Stomach smooth muscle (tissue), 2 donors: Measurements from ENCODE around the gene MEMO1.
"Not testable (repeated sequence)": the region's sequence is repeated elsewhere in the genome, so short reads cannot be mapped to it uniquely, and the experiment has no call there.

Source experiments
- H3K27ac ChIP-seq: one replicate; pipeline ENCODE4 v1.7.0; 2013; ENCODE audit warnings: mild to moderate bottlenecking, low read length, inconsistent platforms
- H3K27me3 ChIP-seq, 2 donors: one replicate each; pipeline ENCODE4 v1.7.0; 2013; ENCODE audit warnings: low read length in 2 of 2; ENCODE audit not compliant: insufficient read depth in 2 of 2, control insufficient read depth in 1 of 2
- H3K36me3 ChIP-seq, 2 donors: one replicate each; pipeline ENCODE4 v1.7.0; 2013; ENCODE audit warnings: low read length in 2 of 2; ENCODE audit not compliant: control insufficient read depth in 2 of 2, insufficient read depth in 2 of 2
- H3K4me1 ChIP-seq: one replicate; pipeline ENCODE4 v1.7.0; 2013; ENCODE audit warnings: low read length; ENCODE audit not compliant: control insufficient read depth, insufficient read depth
- H3K4me3 ChIP-seq, 2 donors: one replicate each; pipeline ENCODE4 v1.7.0; 2013; ENCODE audit warnings: low read length in 2 of 2
- H3K9ac ChIP-seq, 2 donors: one replicate each; pipeline ENCODE4 v1.7.0; 2013; ENCODE audit warnings: low read length in 2 of 2, mild to moderate bottlenecking in 1 of 2
- H3K9me3 ChIP-seq, 2 donors: one replicate each; pipeline ENCODE4 v1.7.0; 2013; ENCODE audit warnings: low read length in 2 of 2; ENCODE audit not compliant: control insufficient read depth in 2 of 2
- donor health status: healthy.
- donor health status: Pancreatic carcinoma.

MEMO1 gene

DNA sequence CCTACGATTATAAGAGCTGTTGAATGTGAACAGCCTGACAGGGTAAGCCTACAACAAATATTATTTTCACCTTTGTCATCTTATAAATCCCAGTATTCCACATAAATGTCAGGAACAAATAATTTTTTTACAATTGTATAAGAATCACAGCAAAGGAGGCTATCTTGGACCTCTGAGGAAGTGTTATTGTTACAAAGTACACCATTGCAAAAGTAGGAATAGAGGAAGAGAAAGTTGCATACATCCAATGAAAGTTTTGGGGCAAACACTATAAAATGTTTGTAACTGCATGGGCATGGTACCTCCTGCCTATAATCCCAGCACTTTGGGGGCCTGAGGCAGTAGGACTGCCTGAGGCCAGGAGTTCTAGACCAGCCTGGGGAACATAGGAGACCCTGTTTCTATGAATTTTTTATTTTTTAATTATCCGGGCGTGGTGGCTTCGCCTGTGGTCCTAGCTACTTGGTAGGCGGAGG is 715 bp upstream of the MEMO1 start:
- Histone ChIP-seq H3K4me1 (peaks cover 10% of the 10 kb centered on the region), H3K9me3 (no peaks in the 10 kb centered on the region), H3K4me3 (peak overlapping the region; percentile 81 to 91), H3K27me3 (no peaks in the 10 kb centered on the region), H3K9ac (peak overlapping the region; percentile 74 to 81), H3K27ac (peak overlapping the region; percentile 81), H3K36me3 (no peaks in the 10 kb centered on the region)

DNA sequence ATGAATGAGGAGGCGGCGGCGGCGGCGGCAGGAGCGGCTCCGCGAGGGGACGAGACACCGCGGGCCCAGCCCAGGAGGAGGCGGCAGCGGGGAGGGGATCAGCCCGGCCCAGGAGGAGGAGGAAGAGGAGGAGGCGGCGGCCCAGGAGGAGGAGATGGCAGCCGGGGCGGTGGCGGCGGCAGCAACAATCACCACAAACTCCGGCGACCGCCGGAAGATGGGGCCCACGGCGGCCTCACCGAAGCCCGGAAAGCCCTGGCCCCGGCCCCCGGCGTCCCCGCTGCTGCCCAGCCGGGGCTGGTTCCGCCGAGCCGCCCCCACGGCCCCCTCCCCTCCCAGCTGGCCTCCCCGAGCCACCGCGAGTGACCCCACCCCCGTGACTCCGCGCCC is 533 bp downstream of the MEMO1 start:
- H3K36me3 ChIP-seq, H3K9ac ChIP-seq, H3K9me3 ChIP-seq, H3K27me3 ChIP-seq, H3K27ac ChIP-seq: not testable (repeated sequence)
- Histone ChIP-seq H3K4me3 (peak overlapping the region in 1 of 2 donors; percentile 49), H3K4me1 (peaks cover 10% of the 10 kb centered on the region)

DNA sequence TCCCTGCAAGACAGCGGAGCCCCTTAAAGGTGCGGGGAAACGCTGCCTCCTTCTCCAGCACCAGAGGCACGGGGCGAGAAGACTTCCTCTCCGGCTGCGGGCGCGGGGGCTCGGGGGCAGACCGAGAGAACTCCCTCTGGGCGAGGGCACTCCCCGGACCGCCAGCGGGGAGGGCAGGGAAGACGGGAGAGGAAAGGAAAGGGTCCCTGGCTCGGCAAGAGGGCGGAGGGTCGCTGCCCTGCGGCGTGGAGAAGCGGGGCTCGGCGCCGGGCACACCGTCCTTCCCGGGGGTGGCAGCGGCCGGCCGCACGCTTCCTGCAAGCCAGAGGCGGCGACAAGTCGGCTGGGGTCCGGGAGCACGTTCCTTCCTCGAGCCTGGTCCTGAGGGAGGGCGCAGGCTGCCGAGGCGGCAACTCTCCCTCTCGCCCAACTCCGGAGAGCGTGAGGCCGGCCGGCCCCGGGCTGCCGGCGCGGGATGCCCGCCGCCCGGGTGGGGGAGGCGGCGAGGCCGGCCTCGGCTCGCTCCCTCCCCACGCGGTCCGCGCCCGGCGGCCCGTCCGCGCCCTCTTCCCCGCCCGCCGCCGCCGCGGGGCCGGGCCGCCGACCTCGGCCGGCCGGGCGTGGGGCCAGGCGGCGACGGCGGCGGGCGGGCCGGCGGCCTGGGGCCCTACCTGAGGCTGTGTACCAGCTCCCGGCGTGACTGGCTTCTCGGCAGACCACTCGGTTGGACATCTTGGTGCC is 1.1 kb downstream of the MEMO1 start:
- Histone ChIP-seq H3K27me3 (no peaks in the 10 kb centered on the region), H3K9ac (peak overlapping the region; percentile 66 to 69), H3K9me3 (no peaks in the 10 kb centered on the region), H3K27ac (peak overlapping the region; percentile 74), H3K4me1 (peaks cover 10% of the 10 kb centered on the region), H3K4me3 (peak overlapping the region; percentile 79 to 84), H3K36me3 (no peaks in the 10 kb centered on the region)

DNA sequence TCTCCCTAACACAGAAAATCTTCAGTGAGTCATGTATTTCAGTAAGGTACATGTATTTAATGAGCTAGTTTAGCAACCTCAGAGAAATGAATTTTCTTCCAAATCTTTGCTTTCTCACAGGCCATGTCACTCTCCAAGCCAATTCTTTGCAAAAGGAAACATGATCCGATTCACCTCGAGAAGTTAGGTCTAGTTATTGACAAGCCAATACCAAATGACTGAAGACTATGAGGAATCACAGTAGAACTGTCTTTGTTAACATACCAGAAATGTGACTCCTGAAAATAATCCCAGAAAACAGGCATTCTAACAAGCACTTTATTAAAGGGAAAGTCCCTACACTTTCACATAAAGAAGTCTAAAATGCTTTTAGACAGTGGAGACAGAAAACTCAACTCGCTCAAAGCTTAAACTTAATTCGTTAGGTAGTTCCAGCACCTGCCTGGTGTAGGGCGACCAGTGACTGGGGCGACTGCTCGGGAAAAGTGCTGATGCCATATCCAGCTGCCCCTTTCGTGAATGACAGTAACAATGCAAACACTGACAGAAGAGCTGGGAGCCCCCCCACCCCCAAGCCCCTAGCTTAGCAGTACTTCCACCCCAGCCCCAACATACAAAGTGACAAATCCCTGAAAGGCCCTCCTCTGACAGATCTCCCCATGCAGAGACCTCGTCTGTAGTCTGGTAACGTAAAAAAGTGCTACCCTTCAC is 1.8 kb downstream of the MEMO1 start:
- Histone ChIP-seq H3K4me1 (peaks cover 10% of the 10 kb centered on the region), H3K36me3 (no peaks in the 10 kb centered on the region)

DNA sequence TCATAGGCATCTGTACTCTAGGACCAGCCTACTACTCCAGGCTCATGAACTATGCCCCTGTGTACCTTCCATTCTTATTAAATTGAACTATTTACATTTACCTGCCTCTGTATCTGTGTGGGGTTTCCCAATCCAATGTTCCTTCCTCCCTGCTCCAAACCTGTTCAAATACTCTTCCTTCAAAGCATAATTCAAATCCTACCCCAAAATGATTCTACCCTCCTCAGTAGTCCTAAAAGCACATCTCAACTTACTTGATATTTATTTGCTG is 3.8 kb downstream of the MEMO1 start:
- H3K27ac ChIP-seq: no peak overlapping the region
- no peak overlapping the region for H3K9ac ChIP-seq
- peaks cover 10% of the 10 kb centered on the region for H3K4me1 ChIP-seq
- H3K9me3 ChIP-seq: no peaks in the 10 kb centered on the region
- H3K36me3 ChIP-seq: no peaks in the 10 kb centered on the region
- no peaks in the 10 kb centered on the region for H3K27me3 ChIP-seq
- H3K4me3 ChIP-seq: no peak overlapping the region

More for the DNA sequence above, 1.8 kb downstream of the MEMO1 start:
- Histone ChIP-seq H3K9ac (peak overlapping the region; percentile 66 to 69), H3K27me3 (no peaks in the 10 kb centered on the region), H3K9me3 (no peaks in the 10 kb centered on the region), H3K4me3 (peak overlapping the region; percentile 79 to 84), H3K27ac (peak overlapping the region; percentile 74)

DNA sequence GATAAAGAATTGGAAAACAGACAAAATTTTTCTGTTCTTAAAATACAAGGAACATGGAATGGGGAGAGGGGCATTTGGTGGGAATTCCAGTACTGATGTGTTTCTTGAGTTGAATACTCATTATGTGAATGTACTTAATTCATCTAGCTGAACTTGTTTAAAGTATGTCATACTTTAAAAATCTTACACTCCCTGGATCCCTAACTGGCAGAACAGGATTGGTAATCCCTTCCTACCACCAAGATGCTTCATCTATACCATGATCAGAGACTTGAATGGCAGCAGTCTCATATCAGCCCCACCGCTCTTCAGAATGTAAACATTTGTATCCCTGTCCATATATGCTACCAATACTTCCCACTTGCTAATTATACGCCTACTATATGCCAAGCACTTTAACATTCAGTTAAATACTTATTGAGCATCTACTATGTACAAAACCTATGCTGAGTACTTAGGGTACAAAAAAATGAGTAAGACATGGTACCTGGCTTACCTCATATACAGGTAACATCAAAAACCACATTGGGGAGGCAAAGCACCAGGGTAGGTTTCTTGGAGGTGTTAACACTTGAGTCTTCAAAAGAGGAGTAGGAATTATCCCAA is 5.3 kb downstream of the MEMO1 start:
- Histone ChIP-seq H3K9me3 (no peaks in the 10 kb centered on the region), H3K36me3 (no peaks in the 10 kb centered on the region), H3K9ac (no peak overlapping the region), H3K27me3 (no peaks in the 10 kb centered on the region), H3K4me1 (peaks cover 4% of the 10 kb centered on the region), H3K27ac (no peak overlapping the region), H3K4me3 (no peak overlapping the region)

DNA sequence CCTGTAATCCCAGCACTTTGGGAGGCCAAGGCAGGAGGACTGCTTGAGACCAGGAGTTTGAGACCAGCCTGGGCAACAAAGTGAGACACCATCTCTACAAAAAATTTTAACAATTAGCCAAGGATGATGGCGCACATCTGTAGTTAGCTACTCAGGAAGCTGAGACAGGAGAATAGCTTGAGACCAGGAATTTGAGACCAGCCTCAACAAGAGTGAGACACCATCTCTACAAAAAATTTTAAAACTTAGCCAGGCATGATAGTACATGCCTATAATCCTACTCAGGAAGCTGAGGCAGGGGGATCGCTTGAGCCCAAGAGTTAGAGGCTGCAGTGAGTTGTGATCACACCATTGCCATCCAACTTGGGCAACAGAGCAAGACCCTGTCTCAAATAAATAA is 7.0 kb downstream of the MEMO1 start:
- Histone ChIP-seq H3K9ac (no peak overlapping the region), H3K4me3 (no peak overlapping the region), H3K9me3 (no peaks in the 10 kb centered on the region), H3K27me3 (no peaks in the 10 kb centered on the region), H3K27ac (no peak overlapping the region), H3K36me3 (no peaks in the 10 kb centered on the region), H3K4me1 (peaks cover 4% of the 10 kb centered on the region)

DNA sequence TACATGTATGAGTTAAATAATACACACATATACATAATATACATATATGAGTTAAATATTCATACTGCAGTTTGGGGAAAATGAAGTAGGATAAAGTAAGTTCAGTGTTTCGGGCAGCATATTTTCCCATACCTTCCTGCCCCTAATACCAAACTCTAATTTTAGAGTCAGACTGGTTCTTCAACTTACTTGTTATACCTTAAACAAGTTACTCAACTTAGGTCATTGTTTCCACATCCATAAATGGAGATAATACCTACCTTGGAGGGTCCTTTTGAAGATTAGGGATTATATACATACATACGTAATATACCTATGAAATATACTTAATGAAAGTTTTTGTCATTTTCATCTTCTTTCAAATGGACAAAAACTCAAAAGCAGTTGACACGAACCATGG is 8.4 kb downstream of the MEMO1 start:
- no peak overlapping the region for H3K9ac ChIP-seq
- H3K9me3 ChIP-seq: no peaks in the 10 kb centered on the region
- no peak overlapping the region for H3K27ac ChIP-seq

DNA sequence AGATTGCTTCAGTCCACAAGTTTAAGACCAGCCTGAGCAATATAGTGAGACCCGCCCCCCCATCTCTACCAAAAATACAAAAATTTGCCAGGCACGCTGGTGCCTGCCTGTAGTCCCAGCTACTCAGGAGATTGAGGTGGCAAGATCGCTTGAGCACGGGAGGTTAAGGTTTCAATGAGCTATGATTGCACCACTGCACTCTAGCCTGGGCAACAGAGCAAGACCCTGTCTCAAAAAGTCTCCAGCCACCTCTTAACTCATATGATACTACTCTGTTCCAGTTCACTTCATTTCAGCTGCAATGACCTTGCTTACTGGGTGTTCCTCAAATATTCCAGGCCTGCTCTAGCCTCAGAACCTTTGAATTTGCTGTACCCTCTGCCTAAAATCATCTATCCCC is 11.4 kb downstream of the MEMO1 start:
- no peaks in the 10 kb centered on the region for H3K36me3 ChIP-seq
- H3K27me3 ChIP-seq: no peaks in the 10 kb centered on the region
- no peaks in the 10 kb centered on the region for H3K4me1 ChIP-seq
- no peaks in the 10 kb centered on the region for H3K9me3 ChIP-seq
- H3K27ac ChIP-seq: no peak overlapping the region
- no peak overlapping the region for H3K4me3 ChIP-seq
- no peak overlapping the region for H3K9ac ChIP-seq

More for the DNA sequence above, 8.4 kb downstream of the MEMO1 start:
- Histone ChIP-seq H3K36me3 (no peaks in the 10 kb centered on the region), H3K4me1 (no peaks in the 10 kb centered on the region), H3K4me3 (no peak overlapping the region), H3K27me3 (no peaks in the 10 kb centered on the region)

DNA sequence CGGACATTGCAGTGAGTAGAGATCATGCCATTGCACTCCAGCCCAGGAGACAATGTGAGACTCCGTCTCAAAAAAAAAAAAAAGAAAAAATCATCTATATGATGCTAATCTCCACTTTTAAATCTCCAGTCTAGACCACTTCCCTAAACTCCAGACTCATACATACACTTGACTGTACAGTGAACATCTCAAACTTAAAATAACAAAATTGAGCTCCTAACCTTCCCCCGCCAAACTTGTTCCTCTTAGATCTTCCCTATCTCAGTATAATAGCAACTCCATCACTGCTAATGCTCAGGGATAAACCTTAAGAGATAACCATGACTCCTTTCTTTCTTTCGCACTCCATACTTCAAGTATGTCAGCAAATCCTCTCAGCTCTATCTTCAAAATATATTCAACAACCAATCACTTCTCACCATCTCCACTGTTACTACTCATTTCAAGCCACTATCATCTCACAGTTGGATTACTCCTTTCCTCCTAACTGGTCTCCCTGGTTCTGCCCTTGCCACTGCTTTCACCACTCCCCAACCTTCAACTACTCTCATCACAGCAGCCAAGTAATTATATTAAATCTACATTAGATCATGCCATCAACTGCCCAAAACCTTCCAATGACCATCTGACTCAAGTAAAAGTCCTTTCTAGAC is 12.0 kb downstream of the MEMO1 start:
- Histone ChIP-seq H3K36me3 (no peaks in the 10 kb centered on the region), H3K9me3 (no peaks in the 10 kb centered on the region), H3K27ac (no peak overlapping the region), H3K9ac (no peak overlapping the region), H3K4me1 (no peaks in the 10 kb centered on the region), H3K4me3 (no peak overlapping the region), H3K27me3 (no peaks in the 10 kb centered on the region)
